ENCODE results near the gene PVALEF. TPM values are rescaled to one million over a fixed set of nuclear protein-coding genes. Genes with fewer than 3 reads are reported as not detected.

PVALEF gene
- total RNA-seq, 1 experiment from 2014 or later: not detected

GRCh38 chr17:81134064-81134781 is 31.1 kb upstream of the PVALEF start:
- intact Hi-C loops (cut with micrococcal nuclease; ENCODE audit: unreplicated experiment): no loop called here
- Histone ChIP-seq H3K4me1 (ENCODE audit: control insufficient read depth, insufficient read depth, low read length) (no peaks in the 10 kb centered on the region; the same call in 1 of the 2 replicates), H3K27ac (ENCODE audit: low read length) (no peak overlapping the region), H3K27me3 (ENCODE audit: control insufficient read depth, insufficient read depth, low read length) (no peaks in the 10 kb centered on the region), H3K36me3 (ENCODE audit: control insufficient read depth, insufficient read depth, low read length) (no peaks in the 10 kb centered on the region), H3K9me3 (ENCODE audit: control insufficient read depth, insufficient read depth, low read depth, low read length) (no peaks in the 10 kb centered on the region), H3K4me3 (ENCODE audit: low read depth in 2 of 2, low read length in 2 of 2) (no peak overlapping the region)
- DNase-seq (ENCODE audit: low read depth, low spot score) (no peak), ATAC-seq (no peak)
- no TSS peak for BruUV-seq (replicated peaks)
- in situ Hi-C loops (cut with HindIII; ENCODE audit: low pct_unique_long_range_greater_than_20kb, low sequenced_read_pairs): no loop called here
- CTCF ChIA-PET: interaction anchor here (0.7 kb wide), 1 partner anchor 108 kb away, joined by 3 read pairs; no protein-coding TSS in a partner anchor
- TF ChIP-seq POLR2AphosphoS5 (IDR thresholded peaks at IDR 0.05; ENCODE audit: low read depth, low read length) (no peak), SIN3A (IDR thresholded peaks at IDR 0.05; ENCODE audit: borderline replicate concordance, insufficient read depth, low read depth, low read length) (no peak), CTCF (IDR thresholded peaks at IDR 0.05) (no peak), TCF7L2 (IDR thresholded peaks at IDR 0.05; ENCODE audit: low read depth, low read length) (no peak), REST (IDR thresholded peaks at IDR 0.05; ENCODE audit: insufficient read depth in 1 of 2, low read depth in 2 of 2, low read length in 1 of 2) (no peak)
- POLR2A ChIA-PET: no interaction called here

GRCh38 chr17:81135505-81136278 is 29.6 kb upstream of the PVALEF start:
- ChIA-PET CTCF (no interaction called here), POLR2A (no interaction called here)
- in situ Hi-C loops (cut with HindIII; ENCODE audit: low pct_unique_long_range_greater_than_20kb, low sequenced_read_pairs) (no loop called here), intact Hi-C loops (cut with micrococcal nuclease; ENCODE audit: unreplicated experiment) (no loop called here)
- TF ChIP-seq SIN3A (IDR thresholded peaks at IDR 0.05; ENCODE audit: borderline replicate concordance, insufficient read depth, low read depth, low read length): no peak
- TF ChIP-seq POLR2AphosphoS5 (IDR thresholded peaks at IDR 0.05; ENCODE audit: low read depth, low read length): no peak
- no peak for TF ChIP-seq REST (IDR thresholded peaks at IDR 0.05; ENCODE audit: insufficient read depth in 1 of 2, low read depth in 2 of 2, low read length in 1 of 2)
- no peak for TF ChIP-seq TCF7L2 (IDR thresholded peaks at IDR 0.05; ENCODE audit: low read depth, low read length)
- no peak for TF ChIP-seq CTCF (IDR thresholded peaks at IDR 0.05)
- Histone ChIP-seq H3K27me3 (ENCODE audit: control insufficient read depth, insufficient read depth, low read length) (no peaks in the 10 kb centered on the region), H3K9me3 (ENCODE audit: control insufficient read depth, insufficient read depth, low read depth, low read length) (no peaks in the 10 kb centered on the region), H3K4me1 (ENCODE audit: control insufficient read depth, insufficient read depth, low read length) (no peaks in the 10 kb centered on the region), H3K4me3 (ENCODE audit: low read depth in 2 of 2, low read length in 2 of 2) (no peak overlapping the region), H3K27ac (ENCODE audit: low read length) (no peak overlapping the region), H3K36me3 (ENCODE audit: control insufficient read depth, insufficient read depth, low read length) (no peaks in the 10 kb centered on the region)
- DNase-seq (ENCODE audit: low read depth, low spot score) (no peak), ATAC-seq (no peak)
- no TSS peak for BruUV-seq (replicated peaks)

Data from Panc1 (cell line).